Neural cell (in vitro differentiated cells): ENCODE measurements around the gene CDCP2. TPM values are rescaled to one million over a fixed set of nuclear protein-coding genes. Genes with fewer than 3 reads are reported as not detected.
"Not testable (repeated sequence)": the region's sequence is repeated elsewhere in the genome, so short reads cannot be mapped to it uniquely, and the experiment has no call there.

Source experiments
- H2AFZ ChIP-seq: fragments of 200-600, 300-800 bp; sonication (generic), shearing (Covaris generic); 2 replicates; pipeline ENCODE4 v1.6.0; 2014; ENCODE audit warnings: low read depth, mild to moderate bottlenecking, antibody characterized with exemption, low read length, moderate library complexity
- H3F3A ChIP-seq: fragments of 200-600 bp; shearing (Covaris generic); 2 replicates; pipeline ENCODE4 v1.6.1; 2016; ENCODE audit warnings: mild to moderate bottlenecking, moderate library complexity, mixed read lengths, antibody characterized with exemption, low read length; ENCODE audit not compliant: insufficient read depth, poor library complexity, severe bottlenecking
- H3K27ac ChIP-seq: fragments of 200-600, 300-800 bp; sonication (generic), shearing (Covaris generic); 2 replicates; pipeline ENCODE4 v1.5.1; 2014; ENCODE audit warnings: mild to moderate bottlenecking, low read length, moderate library complexity
- H3K27me3 ChIP-seq: fragments of 300-800, 200-600 bp; sonication (generic), shearing (Covaris generic); 2 replicates; pipeline ENCODE4 v1.6.0; 2014; ENCODE audit warnings: mild to moderate bottlenecking, low read depth, low read length, moderate library complexity; ENCODE audit not compliant: insufficient read depth
- H3K36me3 ChIP-seq: fragments of 300-800, 200-600 bp; sonication (generic), shearing (Covaris generic); 2 replicates; pipeline ENCODE4 v1.5.1; 2014; ENCODE audit warnings: mild to moderate bottlenecking, antibody characterized with exemption, low read length, moderate library complexity; ENCODE audit not compliant: insufficient read depth
- H3K4me2 ChIP-seq: fragments of 300-800, 200-600 bp; sonication (generic), shearing (Covaris generic); 2 replicates; pipeline ENCODE4 v1.6.0; 2014; ENCODE audit warnings: mild to moderate bottlenecking, low read length
- H3K4me3 ChIP-seq: fragments of 300-800, 200-600 bp; sonication (generic), shearing (Covaris generic); 2 replicates; pipeline ENCODE4 v1.5.1; 2014; ENCODE audit warnings: mild to moderate bottlenecking, low read length, moderate library complexity
- H3K79me2 ChIP-seq: fragments of 200-600 bp; shearing (Covaris generic); replicated peaks from 2 replicates; pipeline ENCODE4 v1.6.0; 2014; ENCODE audit warnings: mild to moderate bottlenecking, low read length, moderate library complexity; ENCODE audit not compliant: insufficient read depth
- H3K9ac ChIP-seq: fragments of 300-800, 200-600 bp; sonication (generic), shearing (Covaris generic); 2 replicates; pipeline ENCODE4 v1.6.1; 2016; ENCODE audit warnings: mild to moderate bottlenecking, low read length, mixed read lengths
- H3K9me2 ChIP-seq: fragments of 200-600 bp; shearing (Covaris generic); 2 replicates; pipeline ENCODE4 v1.6.1; 2016; ENCODE audit warnings: mild to moderate bottlenecking, low read length, mixed read lengths; ENCODE audit not compliant: insufficient read depth
- H3K9me3 ChIP-seq: fragments of 200-600, 300-800 bp; sonication (generic), shearing (Covaris generic); 2 replicates; pipeline ENCODE4 v1.6.1; 2016; ENCODE audit warnings: mild to moderate bottlenecking, mixed run types, low read length, moderate library complexity, mixed read lengths
- H4K20me1 ChIP-seq: fragments of 200-600 bp; shearing (Covaris generic); 2 replicates; pipeline ENCODE4 v1.6.1; 2016; ENCODE audit warnings: mild to moderate bottlenecking, mixed run types; ENCODE audit not compliant: insufficient read depth
- CTCF ChIP-seq: fragments of 450-650 bp; IDR thresholded peaks from 2 replicates; pipeline ENCODE4 v1.5.1; 2014; ENCODE audit warnings: antibody characterized with exemption, mild to moderate bottlenecking, moderate library complexity; ENCODE audit not compliant: poor library complexity, severe bottlenecking
- EP300 ChIP-seq: fragments of 450-650 bp; conservative IDR thresholded peaks from 2 replicates; pipeline ENCODE4 v1.6.1; 2014; ENCODE audit warnings: antibody characterized with exemption, mild to moderate bottlenecking, moderate library complexity; ENCODE audit not compliant: poor library complexity, severe bottlenecking
- EZH2 ChIP-seq: fragments of 200-600, 300-800 bp; shearing (Covaris generic), sonication (generic); IDR thresholded peaks from 2 replicates; pipeline ENCODE4 v1.6.1; 2014; ENCODE audit warnings: antibody characterized with exemption, low read length, borderline replicate concordance, mild to moderate bottlenecking; ENCODE audit not compliant: insufficient read depth, poor library complexity, severe bottlenecking
- MXI1 ChIP-seq: fragments of 450-650 bp; conservative IDR thresholded peaks from 2 replicates; pipeline ENCODE4 v1.6.1; 2014; ENCODE audit warnings: antibody characterized with exemption, mild to moderate bottlenecking; ENCODE audit not compliant: poor library complexity, severe bottlenecking
- POLR2AphosphoS5 ChIP-seq: IDR thresholded peaks from 2 replicates; pipeline ENCODE4 v1.6.1; 2012
- RAD21 ChIP-seq: fragments of 450-650 bp; conservative IDR thresholded peaks from 2 replicates; pipeline ENCODE4 v1.6.1; 2014; ENCODE audit warnings: antibody characterized with exemption, mild to moderate bottlenecking, moderate library complexity
- REST ChIP-seq: IDR thresholded peaks from 2 replicates; pipeline ENCODE4 v1.6.1; 2012; ENCODE audit warnings: borderline replicate concordance
- SMC3 ChIP-seq: fragments of 450-650 bp; conservative IDR thresholded peaks from 2 replicates; pipeline ENCODE4 v1.6.1; 2014; ENCODE audit warnings: antibody characterized with exemption, mild to moderate bottlenecking, moderate library complexity; ENCODE audit not compliant: poor library complexity
- TAF1 ChIP-seq: IDR thresholded peaks from 2 replicates; pipeline ENCODE4 v1.6.1; 2012; ENCODE audit warnings: low read depth
- polyA plus RNA-seq: library from polyadenylated mRNA; depleted of rRNA; stranded (reverse); fragments of >200 nt; gene quantifications from 2 replicates; pipeline ENCODE4 v1.2.3, GENCODE V29; 2014

The CDCP2 gene
- polyA plus RNA-seq, 1 donor from 2014 or later = not detected

GRCh38 chr1:54096227-54096876 is 56.4 kb downstream of the CDCP2 start:
- H3K9me2 ChIP-seq = no peaks in the 10 kb centered on the region
- no peak overlapping the region for H3K9ac ChIP-seq
- TF ChIP-seq TAF1 (no peak), EP300 (no peak), RAD21 (no peak), POLR2AphosphoS5 (no peak), SMC3 (no peak), REST (no peak), CTCF (no peak), MXI1 (no peak), EZH2 (no peak)
- no peaks in the 10 kb centered on the region for H3K27me3 ChIP-seq
- no peaks in the 10 kb centered on the region for H3K79me2 ChIP-seq
- H3K27ac ChIP-seq = no peak overlapping the region
- H4K20me1 ChIP-seq = no peaks in the 10 kb centered on the region
- H3K4me2 ChIP-seq = no peak overlapping the region
- H2AFZ ChIP-seq = no peak overlapping the region
- H3K9me3 ChIP-seq = no peaks in the 10 kb centered on the region
- H3F3A ChIP-seq = no peaks in the 10 kb centered on the region
- H3K4me3 ChIP-seq = no peak overlapping the region
- H3K36me3 ChIP-seq = no peaks in the 10 kb centered on the region

GRCh38 chr1:54095546-54096226 is 57.1 kb downstream of the CDCP2 start:
- no peak for TF ChIP-seq EZH2
- TF ChIP-seq MXI1 = no peak
- no peak for TF ChIP-seq POLR2AphosphoS5
- no peak for TF ChIP-seq SMC3
- no peak for TF ChIP-seq TAF1
- no peak for TF ChIP-seq CTCF
- no peak for TF ChIP-seq REST
- TF ChIP-seq RAD21 = no peak
- no peak for TF ChIP-seq EP300
- Histone ChIP-seq H3K9me3 (no peaks in the 10 kb centered on the region), H3K27ac (no peak overlapping the region), H4K20me1 (no peaks in the 10 kb centered on the region), H2AFZ (no peak overlapping the region), H3K27me3 (no peaks in the 10 kb centered on the region), H3K36me3 (no peaks in the 10 kb centered on the region), H3K4me3 (no peak overlapping the region), H3K9ac (no peak overlapping the region), H3K4me2 (no peak overlapping the region), H3F3A (no peaks in the 10 kb centered on the region), H3K9me2 (no peaks in the 10 kb centered on the region), H3K79me2 (no peaks in the 10 kb centered on the region)

- not testable (repeated sequence) for H3K27ac ChIP-seq, H3K4me3 ChIP-seq, H3K4me2 ChIP-seq, H3F3A ChIP-seq, H3K9me3 ChIP-seq, H2AFZ ChIP-seq, H4K20me1 ChIP-seq, H3K79me2 ChIP-seq, H3K27me3 ChIP-seq, H3K9ac ChIP-seq, H3K9me2 ChIP-seq, H3K36me3 ChIP-seq
Observed at GRCh38 chr1:54094730-54095105, 58.1 kb downstream of the CDCP2 start.
